Naive thymus-derived CD4-positive, alpha-beta T cell (primary cell): ENCODE results near the gene CRHR2. TPM values are rescaled to one million over a fixed set of nuclear protein-coding genes. Genes with fewer than 3 reads are reported as not detected.

Source experiments
- ATAC-seq: fragments of 150-1000 bp; cut with Tn5 transposase; 2 replicates; pipeline ENCODE4 v1.10.0; 2021; ENCODE audit warnings: mild to moderate bottlenecking, moderate library complexity
- CTCF ChIA-PET: fragments of 350-600 bp; sonication (Branson Sonifier 250); formaldehyde crosslinking; loops from one replicate; lab custom pipeline; 2021; ENCODE audit warnings: antibody characterized with exemption; lab: Charles Lee
- POLR2A ChIA-PET: fragments of 350-600 bp; sonication (Branson Sonifier 250); formaldehyde crosslinking; loops from one replicate; lab custom pipeline; 2021; ENCODE audit warnings: antibody characterized with exemption, inconsistent platforms; lab: Charles Lee
- DNase-seq, 9 donors: peaks; one replicate each; pipeline versions ENCODE4 v3.0.0 to v3.0.0-alpha.2; 2020 to 2022; ENCODE audit warnings: mixed read lengths in 1 of 9
- H3K27ac ChIP-seq: one replicate; pipeline ENCODE4 v1.7.0; 2013; ENCODE audit warnings: mild to moderate bottlenecking, low read depth, low read length, moderate library complexity
- H3K27me3 ChIP-seq, 2 donors: one replicate each; pipeline ENCODE4 v1.7.0; 2013; ENCODE audit warnings: low read length in 2 of 2, mild to moderate bottlenecking in 2 of 2, moderate library complexity in 2 of 2; ENCODE audit not compliant: control insufficient read depth in 2 of 2, insufficient read depth in 2 of 2
- H3K36me3 ChIP-seq, 3 experiments: 1 replicate in 2 of 3; 2 replicates in 1 of 3; pipeline ENCODE4 v1.7.0; 2013; ENCODE audit warnings: low read length in 3 of 3, mild to moderate bottlenecking in 3 of 3, moderate library complexity in 1 of 3; ENCODE audit not compliant: insufficient read depth in 3 of 3, control insufficient read depth in 2 of 3
- H3K4me1 ChIP-seq, 2 donors: one replicate each; pipeline ENCODE4 v1.7.0; 2013; ENCODE audit warnings: low read length in 2 of 2, mild to moderate bottlenecking in 2 of 2, moderate library complexity in 1 of 2; ENCODE audit not compliant: control insufficient read depth in 2 of 2, insufficient read depth in 2 of 2
- H3K4me3 ChIP-seq: 2 replicates; pipeline ENCODE4 v1.7.0; 2013; ENCODE audit warnings: mild to moderate bottlenecking, low read length
- H3K9me3 ChIP-seq, 3 experiments: 1 replicate in 2 of 3; 2 replicates in 1 of 3; pipeline ENCODE4 v1.7.0; 2013; ENCODE audit warnings: low read length in 3 of 3; ENCODE audit not compliant: control insufficient read depth in 2 of 3
- H3K27ac Mint-ChIP-seq, 9 donors: one replicate each; pipeline ENCODE4 v1.8.0; 2020 to 2022; ENCODE audit warnings: mixed read lengths in 9 of 9, mild to moderate bottlenecking in 8 of 9, moderate library complexity in 5 of 9, inconsistent platforms in 2 of 9
- H3K27me3 Mint-ChIP-seq, 5 donors: one replicate each; pipeline ENCODE4 v1.8.0; 2021 to 2022; ENCODE audit warnings: mixed read lengths in 5 of 5, mild to moderate bottlenecking in 1 of 5
- H3K36me3 Mint-ChIP-seq, 5 donors: one replicate each; pipeline ENCODE4 v1.8.0; 2020 to 2022; ENCODE audit warnings: mixed read lengths in 5 of 5, mild to moderate bottlenecking in 3 of 5, inconsistent platforms in 1 of 5
- H3K4me1 Mint-ChIP-seq, 7 donors: one replicate each; pipeline ENCODE4 v1.8.0; 2020 to 2022; ENCODE audit warnings: mixed read lengths in 7 of 7, mild to moderate bottlenecking in 3 of 7, inconsistent platforms in 1 of 7
- H3K4me3 Mint-ChIP-seq, 10 donors: one replicate each; pipeline ENCODE4 v1.8.0; 2020 to 2022; ENCODE audit warnings: mild to moderate bottlenecking in 10 of 10, mixed read lengths in 10 of 10, moderate library complexity in 6 of 10, inconsistent platforms in 2 of 10
- H3K9me3 Mint-ChIP-seq, 11 donors: one replicate each; pipeline ENCODE4 v1.8.0; 2020 to 2022; ENCODE audit warnings: mixed read lengths in 11 of 11, mild to moderate bottlenecking in 4 of 11, inconsistent platforms in 1 of 11, moderate library complexity in 1 of 11
- intact Hi-C, 2 donors: fragments of 100-400 bp; cut with micrococcal nuclease; formaldehyde crosslinking; loops; one replicate each; pipeline ENCODE4 v1.15.1; 2023
- polyA plus RNA-seq, 2 donors: library from polyadenylated mRNA; unstranded; fragments of 300-500 nt; fragmentation: Illumina TruSeq; gene quantifications; one replicate each; pipeline ENCODE4 v1.2.3, GENCODE V29; 2021
- total RNA-seq, 6 experiments: library from RNA in 5 of 6; stranded (reverse) in 5 of 6; gene quantifications; 1 replicate in 5 of 6; 2 replicates in 1 of 6; pipeline ENCODE4 v1.2.3 and lab custom pipeline; 2021 to 2026

CRHR2 gene
- total and polyA plus RNA-seq, 7 experiments from 2014 or later, result not detected

DNA sequence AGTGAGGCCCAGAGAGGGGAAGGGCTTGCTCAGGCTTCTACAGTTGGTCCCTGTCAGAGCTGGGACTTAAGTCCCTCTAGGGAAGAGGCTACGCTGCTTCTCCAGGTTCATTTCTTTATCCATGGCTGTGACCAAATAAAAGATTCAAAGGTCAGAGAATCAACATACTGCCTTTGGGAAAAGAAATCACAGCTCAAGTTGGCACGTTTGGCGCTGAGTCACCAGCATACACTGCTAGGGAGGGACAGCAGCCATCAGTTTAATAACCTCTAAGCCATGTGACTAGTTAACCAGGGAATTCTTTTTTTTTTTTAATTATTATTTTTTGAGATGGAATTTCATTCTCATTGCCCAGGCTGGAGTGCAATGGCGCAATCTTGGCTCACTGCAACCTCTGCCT, 28.4 kb upstream of the CRHR2 start:
- no peaks in the 10 kb centered on the region for H3K4me1 ChIP-seq
- H3K27ac Mint-ChIP-seq, result no peak overlapping the region
- no peak overlapping the region for H3K4me3 ChIP-seq
- peaks cover 2 to 19% (median 11%) of the 10 kb centered on the region in 5 donors for H3K36me3 Mint-ChIP-seq
- ChIA-PET CTCF (interaction anchor here (2.2 kb wide), 1 partner anchor 29 kb away, joined by 9 read pairs; no protein-coding TSS in a partner anchor), POLR2A (interaction anchor here (2.8 kb wide), 1 partner anchor 29 kb away, joined by 7 read pairs; no protein-coding TSS in a partner anchor)
- no peak overlapping the region for H3K4me3 Mint-ChIP-seq
- no peak for ATAC-seq
- H3K27me3 Mint-ChIP-seq, result peaks cover 0 to 6% (median 0%) of the 10 kb centered on the region in 5 donors
- H3K9me3 Mint-ChIP-seq, result peaks cover 0 to 13% (median 0%) of the 10 kb centered on the region in 11 donors
- peaks cover 0 to 4% (median 0%) of the 10 kb centered on the region in 7 donors for H3K4me1 Mint-ChIP-seq
- no peak for DNase-seq
- intact Hi-C loops, result no loop called here
- H3K9me3 ChIP-seq, result no peaks in the 10 kb centered on the region
- H3K27ac ChIP-seq, result no peak overlapping the region
- H3K36me3 ChIP-seq, result no peaks in the 10 kb centered on the region
- no peaks in the 10 kb centered on the region for H3K27me3 ChIP-seq

GRCh38 chr7:30709549-30709948, 27.3 kb upstream of the CRHR2 start:
- H3K4me3 Mint-ChIP-seq, result no peak overlapping the region
- no peaks in the 10 kb centered on the region for H3K27me3 ChIP-seq
- no peaks in the 10 kb centered on the region for H3K36me3 ChIP-seq
- DNase-seq (no peak), ATAC-seq (no peak)
- H3K27ac Mint-ChIP-seq, result no peak overlapping the region
- POLR2A ChIA-PET, result interaction anchor here (0.6 to 2.8 kb wide), 2 partner anchors 27 to 30 kb away, joined by 3 to 7 read pairs; no protein-coding TSS in a partner anchor
- H3K9me3 ChIP-seq, result no peaks in the 10 kb centered on the region
- peaks cover 0 to 3% (median 0%) of the 10 kb centered on the region in 11 donors for H3K9me3 Mint-ChIP-seq
- H3K4me1 ChIP-seq, result no peaks in the 10 kb centered on the region
- no peak overlapping the region for H3K4me3 ChIP-seq
- peaks cover 0 to 6% (median 0%) of the 10 kb centered on the region in 5 donors for H3K27me3 Mint-ChIP-seq
- peaks cover 0 to 4% (median 0%) of the 10 kb centered on the region in 7 donors for H3K4me1 Mint-ChIP-seq
- CTCF ChIA-PET, result interaction anchor here (2.2 kb wide), 1 partner anchor 30 kb away, joined by 9 read pairs; no protein-coding TSS in a partner anchor
- no peak overlapping the region for H3K27ac ChIP-seq
- peaks cover 0 to 8% (median 3%) of the 10 kb centered on the region in 5 donors for H3K36me3 Mint-ChIP-seq
- intact Hi-C loops, result no loop called here

- Mint-ChIP-seq H3K9me3 (peaks cover 0 to 3% (median 0%) of the 10 kb centered on the region in 11 donors), H3K27me3 (peaks cover 0 to 6% (median 0%) of the 10 kb centered on the region in 5 donors), H3K36me3 (peaks cover 0 to 3% (median 0%) of the 10 kb centered on the region in 5 donors), H3K4me1 (peaks cover 0 to 4% (median 0%) of the 10 kb centered on the region in 7 donors), H3K4me3 (no peak overlapping the region), H3K27ac (no peak overlapping the region)
- Histone ChIP-seq H3K9me3 (no peaks in the 10 kb centered on the region), H3K27ac (no peak overlapping the region), H3K27me3 (no peaks in the 10 kb centered on the region), H3K4me3 (no peak overlapping the region), H3K4me1 (no peaks in the 10 kb centered on the region), H3K36me3 (no peaks in the 10 kb centered on the region)
- ChIA-PET POLR2A (interaction anchor here (0.6 to 2.8 kb wide), 3 partner anchors 12 to 30 kb away, joined by 3 to 7 read pairs (median 4); no protein-coding TSS in a partner anchor), CTCF (interaction anchor here (2.2 kb wide), 1 partner anchor 31 kb away, joined by 9 read pairs; no protein-coding TSS in a partner anchor)
- intact Hi-C loops, result no loop called here
- no peak for ATAC-seq
- DNase-seq, result no peak
Observed at GRCh38 chr7:30708983-30709382, 26.7 kb upstream of the CRHR2 start.

GRCh38 chr7:30708412-30708811, 26.2 kb upstream of the CRHR2 start:
- ChIA-PET CTCF (interaction anchor here (2.2 kb wide), 1 partner anchor 31 kb away, joined by 9 read pairs; no protein-coding TSS in a partner anchor), POLR2A (interaction anchor here (0.7 to 2.8 kb wide), 2 partner anchors 13 to 31 kb away, joined by 4 to 7 read pairs; no protein-coding TSS in a partner anchor)
- ATAC-seq (no peak), DNase-seq (no peak)
- intact Hi-C loops, result no loop called here
- H3K4me1 ChIP-seq, result no peaks in the 10 kb centered on the region
- no peaks in the 10 kb centered on the region for H3K27me3 ChIP-seq
- peaks cover 0 to 4% (median 0%) of the 10 kb centered on the region in 7 donors for H3K4me1 Mint-ChIP-seq
- no peak overlapping the region for H3K4me3 Mint-ChIP-seq
- H3K36me3 ChIP-seq, result no peaks in the 10 kb centered on the region
- H3K27ac ChIP-seq, result no peak overlapping the region
- no peak overlapping the region for H3K4me3 ChIP-seq
- peaks cover 0 to 3% (median 0%) of the 10 kb centered on the region in 5 donors for H3K36me3 Mint-ChIP-seq
- H3K9me3 Mint-ChIP-seq, result peaks cover 0 to 3% (median 0%) of the 10 kb centered on the region in 11 donors
- H3K27me3 Mint-ChIP-seq, result peaks cover 0 to 6% (median 0%) of the 10 kb centered on the region in 5 donors
- peak overlapping the region in 1 of 9 donors; percentile 6 for H3K27ac Mint-ChIP-seq
- H3K9me3 ChIP-seq, result no peaks in the 10 kb centered on the region

- ATAC-seq, result no peak
- CTCF ChIA-PET, result interaction anchor here (0.7 to 9.0 kb wide), 2 partner anchors 32 to 33 kb away, joined by 3 to 106 read pairs; no protein-coding TSS in a partner anchor
Observed at GRCh38 chr7:30707391-30708357, 25.4 kb upstream of the CRHR2 start.

DNA sequence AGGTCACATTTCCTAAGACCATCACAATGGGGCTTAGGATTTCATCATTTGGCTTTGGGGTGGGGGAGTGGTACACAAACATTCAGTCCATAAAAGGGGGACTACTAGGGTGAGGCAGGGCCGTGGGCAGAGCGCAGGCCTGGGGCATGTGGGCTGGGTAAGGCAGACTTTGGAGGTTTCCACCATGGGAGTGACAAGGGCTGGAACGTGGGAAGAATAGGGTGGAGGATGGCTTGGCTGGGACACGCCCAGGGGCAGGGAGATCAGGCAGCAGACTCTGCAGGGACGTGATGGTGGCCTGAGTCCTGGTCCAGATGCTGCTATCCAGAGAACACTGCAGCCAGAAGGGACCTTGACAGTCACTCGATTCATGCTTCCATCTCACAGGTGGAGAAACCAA, 24.7 kb upstream of the CRHR2 start:
- CTCF ChIA-PET, result interaction anchor here (9.0 kb wide), 1 partner anchor 33 kb away, joined by 106 read pairs; no protein-coding TSS in a partner anchor
- DNase-seq, result no peak
- H3K27me3 ChIP-seq, result no peaks in the 10 kb centered on the region
- H3K36me3 ChIP-seq, result no peaks in the 10 kb centered on the region
- POLR2A ChIA-PET, result no interaction called here
- peak overlapping the region in 3 of 9 donors; percentile 25 to 69 (median 45) for H3K27ac Mint-ChIP-seq
- intact Hi-C loops, result no loop called here
- H3K4me3 ChIP-seq, result no peak overlapping the region
- peaks cover 0 to 10% (median 5%) of the 10 kb centered on the region in 7 donors for H3K4me1 Mint-ChIP-seq
- H3K4me3 Mint-ChIP-seq, result no peak overlapping the region
- peaks cover 0 to 3% (median 0%) of the 10 kb centered on the region in 5 donors for H3K36me3 Mint-ChIP-seq
- no peaks in the 10 kb centered on the region for H3K4me1 ChIP-seq
- H3K9me3 Mint-ChIP-seq, result peaks cover 0 to 3% (median 0%) of the 10 kb centered on the region in 11 donors
- H3K9me3 ChIP-seq, result no peaks in the 10 kb centered on the region
- H3K27me3 Mint-ChIP-seq, result peaks cover 0 to 12% (median 0%) of the 10 kb centered on the region in 5 donors
- no peak for ATAC-seq
- H3K27ac ChIP-seq, result no peak overlapping the region

More at GRCh38 chr7:30707391-30708357, 25.4 kb upstream of the CRHR2 start:
- Mint-ChIP-seq H3K27me3 (peaks cover 0 to 12% (median 0%) of the 10 kb centered on the region in 5 donors), H3K4me1 (peaks cover 0 to 5% (median 0%) of the 10 kb centered on the region in 7 donors), H3K27ac (peak overlapping the region in 2 of 9 donors; percentile 6 to 21), H3K36me3 (peaks cover 0 to 3% (median 0%) of the 10 kb centered on the region in 5 donors), H3K9me3 (peaks cover 0 to 3% (median 0%) of the 10 kb centered on the region in 11 donors), H3K4me3 (no peak overlapping the region)
- Histone ChIP-seq H3K4me1 (no peaks in the 10 kb centered on the region), H3K36me3 (no peaks in the 10 kb centered on the region), H3K27ac (no peak overlapping the region), H3K27me3 (no peaks in the 10 kb centered on the region), H3K9me3 (no peaks in the 10 kb centered on the region), H3K4me3 (no peak overlapping the region)
- no peak for DNase-seq
- intact Hi-C loops, result no loop called here
- POLR2A ChIA-PET, result interaction anchor here (2.8 kb wide), 1 partner anchor 32 kb away, joined by 7 read pairs; no protein-coding TSS in a partner anchor
